Activated CD4-positive, alpha-beta T cell treated with anti-CD3 and anti-CD28 coated beads for 1 hour (primary cell): Measurements from ENCODE around the gene OMA1.
"Not testable (repeated sequence)": the region's sequence is repeated elsewhere in the genome, so short reads cannot be mapped to it uniquely, and the experiment has no call there.

Source experiments
- DNase-seq: peaks from one replicate; pipeline ENCODE4 v3.0.0-alpha.2; 2020

OMA1 gene

GRCh38 chr1:58573705-58574591 is 27.4 kb upstream of the OMA1 start:
- no peak for DNase-seq

DNA sequence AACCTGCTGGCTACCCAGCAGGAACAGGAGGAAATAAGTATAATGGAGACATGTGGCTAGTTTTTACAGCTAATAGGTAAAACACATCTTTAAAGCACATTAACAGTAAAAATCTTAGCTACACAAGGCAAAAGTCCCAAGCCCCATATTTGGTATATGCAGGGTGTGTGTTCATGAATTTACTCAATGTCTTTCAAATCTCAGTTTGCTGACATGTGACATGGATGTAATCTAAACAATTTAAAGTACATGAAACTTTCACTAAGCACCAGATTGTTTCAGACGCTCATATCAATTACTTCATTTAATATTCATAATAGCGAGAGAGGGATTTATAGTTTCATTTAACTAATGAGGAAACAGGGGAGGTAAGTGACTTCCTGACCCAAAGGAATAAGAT is 26.6 kb upstream of the OMA1 start:
- no peak for DNase-seq

GRCh38 chr1:58572690-58573089 is 26.2 kb upstream of the OMA1 start:
- DNase-seq: no peak

DNA sequence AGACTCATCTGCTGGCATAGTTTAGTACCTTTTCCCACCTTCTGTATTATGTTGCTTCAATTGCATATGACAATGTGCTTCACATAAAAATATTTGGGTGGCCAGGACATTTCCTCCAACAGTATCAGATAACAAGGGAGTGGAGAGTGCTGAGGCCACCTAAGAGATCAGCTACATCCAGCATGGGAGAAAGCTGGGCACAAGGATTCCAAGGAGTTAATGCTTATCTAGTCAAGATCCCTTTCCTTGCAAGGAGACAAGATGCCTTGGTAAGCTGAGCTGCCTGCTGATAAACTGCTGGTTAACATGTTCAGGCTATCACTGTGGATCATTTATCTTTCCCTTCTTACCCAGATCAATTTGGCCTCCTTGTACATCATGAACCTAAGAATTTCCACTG is 25.1 kb upstream of the OMA1 start:
- no peak for DNase-seq

GRCh38 chr1:58570817-58571216 is 24.3 kb upstream of the OMA1 start:
- DNase-seq: no peak

DNA sequence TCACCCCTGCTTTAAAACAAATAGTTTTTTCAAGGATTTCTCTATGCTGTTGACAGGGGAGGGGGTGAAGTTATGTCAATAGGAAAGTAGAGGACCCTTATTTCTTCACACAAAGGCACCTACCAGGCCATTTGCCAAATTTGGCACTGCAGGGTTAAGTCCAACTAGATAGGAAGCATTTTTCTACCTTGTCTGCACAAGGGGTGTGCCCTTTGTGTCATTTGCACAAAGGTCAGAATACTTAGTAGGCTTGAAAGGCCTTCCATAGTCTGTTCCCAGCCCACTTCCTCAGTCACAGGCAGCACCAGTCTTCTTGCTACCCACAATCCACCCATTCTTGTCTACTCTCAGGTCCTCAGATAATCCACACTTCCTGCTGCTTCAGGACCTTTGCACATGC is 23.6 kb upstream of the OMA1 start:
- DNase-seq: no peak

GRCh38 chr1:58568911-58569310 is 22.4 kb upstream of the OMA1 start:
- no peak for DNase-seq

DNA sequence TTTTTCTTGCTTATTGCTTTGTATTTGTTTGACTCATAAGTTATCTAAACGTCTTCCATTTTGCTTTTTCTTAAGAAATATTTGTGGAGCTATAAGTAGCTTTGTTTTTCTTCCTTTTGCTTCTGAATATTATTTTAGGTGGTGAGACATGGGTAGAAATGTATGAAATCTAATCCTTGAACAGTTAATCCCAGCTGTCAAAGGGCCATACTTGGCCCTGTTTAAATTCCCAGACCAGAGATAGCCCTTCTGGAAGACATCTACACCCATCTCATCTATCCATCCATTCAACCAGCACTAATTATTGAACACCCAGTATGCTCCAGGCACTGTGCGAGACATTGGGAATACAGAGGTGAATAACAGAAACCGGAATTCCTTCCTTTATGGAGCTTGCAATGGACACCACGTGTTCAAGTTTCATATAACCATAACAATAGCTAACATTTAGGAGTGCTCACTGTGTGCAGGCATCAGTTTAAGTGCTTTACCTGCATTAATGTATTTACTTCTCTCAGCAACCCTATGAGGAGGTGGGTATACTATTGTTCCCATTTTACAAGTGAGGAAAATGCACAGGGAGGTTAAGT is 21.8 kb upstream of the OMA1 start:
- DNase-seq: no peak

GRCh38 chr1:58566339-58566738 is 19.8 kb upstream of the OMA1 start:
- no peak for DNase-seq

DNA sequence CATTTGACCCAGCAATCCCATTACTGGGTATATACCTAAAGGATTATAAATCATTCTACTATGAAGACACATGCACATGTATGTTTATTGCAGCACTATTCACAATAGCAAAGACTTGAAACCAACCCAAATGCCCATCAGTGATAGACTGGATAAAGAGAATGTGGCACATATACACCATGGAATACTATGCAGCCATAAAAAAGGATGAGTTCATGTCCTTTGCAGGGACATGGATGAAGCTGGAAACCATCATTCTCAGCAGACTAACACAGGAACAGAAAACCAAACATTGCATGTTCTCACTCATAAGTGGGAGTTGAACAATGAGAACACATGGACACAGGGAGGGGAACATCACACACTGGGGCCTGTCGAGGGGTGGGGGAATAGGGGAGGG is 17.2 kb upstream of the OMA1 start:
- not testable (repeated sequence) for DNase-seq

GRCh38 chr1:58561633-58562032 is 15.1 kb upstream of the OMA1 start:
- no peak for DNase-seq

DNA sequence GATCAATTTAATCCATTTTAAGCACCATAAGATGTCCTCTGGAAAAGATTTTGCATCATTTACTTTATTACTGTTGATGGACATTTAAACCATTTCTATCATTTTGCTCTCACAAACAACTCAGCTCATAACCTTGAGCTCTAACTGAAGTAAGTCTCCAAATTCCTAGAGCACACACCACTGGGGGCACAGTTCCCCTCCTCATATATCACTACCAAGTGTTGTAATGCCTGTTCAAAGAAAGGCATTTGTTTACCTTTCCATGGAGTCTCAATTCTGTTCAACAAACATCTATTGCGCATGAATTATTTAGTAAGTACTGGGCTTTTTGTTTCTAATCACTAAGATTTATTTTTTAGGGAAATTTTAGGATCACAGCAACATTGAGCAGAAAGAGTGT is 8.9 kb upstream of the OMA1 start:
- no peak for DNase-seq

DNA sequence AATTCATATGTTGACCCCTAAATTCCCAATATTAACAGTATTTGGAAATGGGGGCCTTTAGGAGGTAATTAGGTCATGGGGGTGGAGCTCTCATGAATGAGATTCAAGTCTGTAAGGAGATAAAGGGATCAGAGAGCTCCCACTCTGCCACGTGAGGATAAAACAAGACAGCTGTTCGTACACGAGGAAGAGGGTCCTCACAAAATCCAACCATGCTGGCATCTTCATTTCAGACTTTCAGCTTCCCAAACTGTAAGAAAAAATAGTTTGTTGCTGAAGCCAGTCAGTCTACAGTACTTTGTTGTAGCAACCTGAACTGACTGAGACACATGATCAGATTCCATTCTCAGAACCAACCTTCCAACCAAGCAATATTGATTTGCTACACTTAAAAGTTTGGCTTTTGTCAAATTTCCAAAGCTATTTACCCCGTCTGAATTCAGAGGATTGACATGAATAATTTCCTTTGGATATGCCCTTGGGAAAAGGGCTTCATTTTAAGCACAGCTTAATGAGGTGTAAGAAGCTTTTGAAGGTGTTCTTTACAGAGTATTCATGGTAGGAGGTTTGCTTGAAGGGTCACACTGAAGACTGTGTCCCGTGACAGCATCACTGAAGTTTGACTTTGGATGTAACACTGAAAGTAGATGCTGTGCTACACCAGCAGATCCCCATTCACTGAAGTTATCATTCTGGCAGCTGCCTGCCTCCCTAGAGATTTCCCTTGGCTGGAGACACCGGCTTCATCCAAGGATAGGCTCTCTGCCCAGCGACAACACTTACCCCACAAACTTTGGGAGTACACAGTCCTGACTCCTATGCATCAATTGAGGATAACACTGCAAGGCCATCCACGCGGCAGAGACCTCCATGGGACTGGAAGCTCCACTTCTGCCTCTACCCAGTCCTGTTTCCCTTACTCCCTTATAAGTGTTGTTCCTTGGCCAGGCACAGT is 4.9 kb upstream of the OMA1 start:
- no peak for DNase-seq

DNA sequence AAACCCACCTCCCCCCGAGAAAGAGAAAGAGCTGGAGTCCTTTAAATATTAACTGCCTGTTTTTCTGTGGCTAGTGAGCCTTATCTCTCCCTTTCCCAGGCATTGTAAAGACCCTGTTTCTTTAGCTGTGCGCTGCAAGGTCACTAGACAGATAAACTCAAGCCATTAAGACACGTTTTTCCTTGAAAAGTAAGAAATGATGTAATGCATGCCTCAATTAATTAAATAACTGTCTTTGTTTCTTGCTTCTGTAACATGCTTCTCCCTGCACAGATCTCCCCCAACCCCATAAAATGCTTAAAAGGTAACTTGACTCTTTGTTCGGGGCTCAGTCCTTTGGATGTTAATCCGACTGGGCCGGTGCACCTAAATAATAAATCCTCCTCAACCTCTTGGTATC is 2.8 kb upstream of the OMA1 start:
- DNase-seq: not testable (repeated sequence)

DNA sequence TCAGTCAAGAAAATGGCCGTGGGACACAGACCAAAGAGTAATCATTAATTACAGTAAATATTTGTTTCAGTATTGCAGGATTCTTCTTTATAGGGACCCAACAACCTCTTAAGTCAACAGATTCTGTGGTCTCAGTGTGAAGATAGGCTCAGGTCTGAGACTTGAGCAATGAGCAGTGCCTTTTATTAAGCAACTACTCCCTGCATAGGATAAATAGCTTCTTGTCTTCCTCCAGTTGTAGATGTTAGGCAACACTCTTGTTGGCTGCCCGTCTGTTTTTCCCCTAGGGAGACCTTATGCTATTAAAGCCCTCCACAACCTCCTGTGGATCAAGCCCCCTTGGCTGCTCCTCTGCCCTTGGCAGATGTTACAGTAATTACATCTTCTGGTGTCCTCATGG is 1.8 kb upstream of the OMA1 start:
- DNase-seq: no peak

DNA sequence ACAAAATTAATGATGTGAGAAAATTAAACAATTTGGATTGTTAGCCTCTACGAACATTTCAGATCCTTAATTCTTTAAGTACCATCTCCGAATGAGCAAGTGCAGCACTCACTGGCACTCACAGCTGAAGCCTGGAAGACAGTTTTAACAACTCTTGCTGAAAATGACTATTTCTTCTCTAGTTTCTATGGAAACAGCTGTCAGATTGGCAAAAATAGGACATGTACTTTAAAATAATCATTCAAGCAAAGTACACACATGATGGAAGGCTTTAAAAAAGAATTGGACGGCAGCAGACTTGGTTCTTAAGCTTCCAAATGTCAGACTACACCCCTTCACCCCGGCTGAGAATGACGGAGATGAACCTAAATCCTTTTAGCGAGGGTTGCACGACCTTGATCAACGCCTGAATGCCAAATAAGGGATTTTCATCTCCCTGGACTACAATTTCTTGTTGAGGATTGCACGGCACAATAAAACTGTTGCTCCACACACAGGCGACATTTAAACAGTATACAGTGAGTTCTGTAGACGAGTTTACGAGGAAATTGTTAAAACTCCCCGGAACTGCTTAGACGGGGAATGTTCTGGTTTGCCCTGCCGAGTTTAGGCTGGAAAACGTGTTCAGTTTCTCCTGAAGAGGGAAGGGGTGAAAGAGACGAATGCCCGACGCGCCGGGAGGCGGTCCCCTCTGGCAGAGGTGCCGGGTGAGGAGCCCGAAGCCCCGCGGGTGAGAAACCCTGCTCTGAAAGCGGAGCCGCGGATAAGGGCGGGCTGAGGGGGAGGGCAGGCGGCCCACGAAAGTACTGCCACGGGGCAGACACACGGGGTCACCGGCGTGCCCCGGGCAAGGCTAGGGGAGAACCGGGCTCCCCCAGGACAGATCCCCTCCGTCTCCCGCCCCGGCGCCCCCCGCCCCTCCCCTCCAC is 671 bp downstream of the OMA1 start:
- peak; percentile 62 for DNase-seq

DNA sequence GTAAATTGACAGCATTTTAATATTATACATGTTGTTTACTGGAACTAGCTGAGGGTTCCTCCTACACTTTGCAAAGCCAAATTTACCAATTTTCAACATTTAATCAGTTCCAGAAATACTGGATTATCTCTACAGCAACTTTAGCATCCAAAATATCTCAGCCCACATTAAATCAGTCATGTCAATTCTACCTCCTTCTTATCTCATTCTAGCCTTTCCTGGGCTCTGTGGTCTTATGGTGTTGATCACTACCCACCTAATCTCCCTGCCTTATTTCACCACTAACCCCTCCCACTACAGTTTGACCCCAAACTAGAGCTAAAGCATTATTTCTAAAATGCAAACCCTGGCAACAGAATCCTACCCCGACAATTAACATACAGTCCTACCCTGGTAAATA is 3.3 kb downstream of the OMA1 start:
- no peak for DNase-seq

DNA sequence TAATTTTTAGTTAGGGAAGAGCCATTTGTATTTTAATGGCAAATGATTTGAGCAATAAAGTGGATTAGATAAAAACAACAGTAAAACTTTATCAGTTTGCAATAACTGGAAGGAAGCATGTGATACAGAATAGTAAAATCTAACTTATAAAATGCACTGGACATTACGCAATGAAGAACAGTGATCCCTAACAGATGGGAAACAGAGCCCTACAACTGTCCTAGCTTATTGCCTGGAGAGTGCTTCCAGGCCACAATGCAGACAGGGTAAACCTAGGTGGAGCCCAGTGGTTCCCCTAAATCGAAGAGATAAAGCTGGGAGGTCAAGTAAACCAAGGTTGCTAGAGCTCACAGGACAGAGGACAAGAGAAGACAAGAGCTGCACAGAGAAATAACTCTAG is 7.0 kb downstream of the OMA1 start:
- DNase-seq: no peak

DNA sequence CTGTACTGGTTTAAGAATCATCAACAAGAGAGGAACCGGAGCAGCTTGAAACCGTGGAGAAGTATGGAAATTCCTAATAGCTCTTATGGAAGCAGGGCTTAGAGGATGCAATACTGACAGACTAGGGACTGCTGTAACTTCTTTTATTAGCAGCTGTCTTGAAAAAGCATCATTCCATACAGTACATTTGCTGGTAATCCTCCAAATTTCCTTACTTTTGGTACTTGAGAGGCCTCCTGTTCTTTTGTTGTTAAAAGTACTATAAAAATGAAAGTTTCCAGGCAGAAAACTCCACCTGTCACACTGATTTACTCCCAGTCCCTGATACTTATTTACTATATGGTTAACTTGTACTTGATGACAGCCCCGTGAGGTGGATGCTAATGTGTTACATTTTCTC is 7.7 kb downstream of the OMA1 start:
- no peak for DNase-seq

GRCh38 chr1:58531842-58532241 is 14.7 kb downstream of the OMA1 start:
- not testable (repeated sequence) for DNase-seq

- DNase-seq: no peak
These were observed 17.2 kb downstream of the OMA1 start for GRCh38 chr1:58529284-58529683.

GRCh38 chr1:58528518-58528917 is 18.0 kb downstream of the OMA1 start:
- DNase-seq: no peak
